ENCODE measurements around the gene MRPL2. TPM values are rescaled to one million over a fixed set of nuclear protein-coding genes. Genes with fewer than 3 reads are reported as not detected.

Gene MRPL2
- total RNA-seq, 1 experiment from 2014 or later, result 123 TPM

DNA sequence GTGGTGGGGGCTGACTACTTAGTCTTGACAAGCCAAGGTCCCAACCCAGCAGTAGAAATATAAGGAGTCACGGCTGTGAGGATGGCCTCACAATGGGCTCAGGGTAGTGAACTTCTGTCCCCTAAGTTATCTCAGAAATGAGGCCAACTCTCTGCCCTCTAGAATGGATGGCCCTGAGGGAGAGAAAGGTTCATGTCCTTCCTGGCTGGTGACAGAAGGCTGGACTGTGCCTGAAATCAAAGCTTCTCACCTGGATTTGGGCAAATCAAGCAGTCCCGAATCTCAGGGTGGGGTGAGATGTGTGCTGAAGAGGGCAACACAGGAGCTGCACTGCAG is 25.1 kb downstream of the MRPL2 start:
- Histone ChIP-seq H3K4me3 (replicated peaks in 1 of 2; ENCODE audit: low read depth in 1 of 2, low read length in 2 of 2) (no peak overlapping the region), H3K9me2 (ENCODE audit: insufficient read depth) (no peaks in the 10 kb centered on the region), H3K79me2 (ENCODE audit: insufficient read depth, low read length) (no peaks in the 10 kb centered on the region), H3K4me1 (ENCODE audit: control insufficient read depth in 1 of 2, insufficient read depth in 2 of 2, low read length in 2 of 2) (no peaks in the 10 kb centered on the region), H4K20me1 (ENCODE audit: insufficient read depth) (no peaks in the 10 kb centered on the region), H3K36me3 (ENCODE audit: control insufficient read depth in 1 of 2, insufficient read depth in 2 of 2, low read length in 2 of 2) (peaks cover 16 to 24% of the 10 kb centered on the region in 2 experiments), H2AFZ (ENCODE audit: low read depth, low read length, poor library complexity, severe bottlenecking) (no peak overlapping the region), H3K9ac (ENCODE audit: low read length) (no peak overlapping the region), H3K9me3 (ENCODE audit: control insufficient read depth in 1 of 2, insufficient read depth in 1 of 2, low read depth in 1 of 2, low read length in 2 of 2) (no peaks in the 10 kb centered on the region), H3K4me2 (ENCODE audit: low read length) (no peak overlapping the region), H3K27ac (ENCODE audit: low read depth, low read length) (no peak overlapping the region), H3K27me3 (ENCODE audit: insufficient read depth, low read length) (no peaks in the 10 kb centered on the region)
- TF ChIP-seq, protein P1, sequence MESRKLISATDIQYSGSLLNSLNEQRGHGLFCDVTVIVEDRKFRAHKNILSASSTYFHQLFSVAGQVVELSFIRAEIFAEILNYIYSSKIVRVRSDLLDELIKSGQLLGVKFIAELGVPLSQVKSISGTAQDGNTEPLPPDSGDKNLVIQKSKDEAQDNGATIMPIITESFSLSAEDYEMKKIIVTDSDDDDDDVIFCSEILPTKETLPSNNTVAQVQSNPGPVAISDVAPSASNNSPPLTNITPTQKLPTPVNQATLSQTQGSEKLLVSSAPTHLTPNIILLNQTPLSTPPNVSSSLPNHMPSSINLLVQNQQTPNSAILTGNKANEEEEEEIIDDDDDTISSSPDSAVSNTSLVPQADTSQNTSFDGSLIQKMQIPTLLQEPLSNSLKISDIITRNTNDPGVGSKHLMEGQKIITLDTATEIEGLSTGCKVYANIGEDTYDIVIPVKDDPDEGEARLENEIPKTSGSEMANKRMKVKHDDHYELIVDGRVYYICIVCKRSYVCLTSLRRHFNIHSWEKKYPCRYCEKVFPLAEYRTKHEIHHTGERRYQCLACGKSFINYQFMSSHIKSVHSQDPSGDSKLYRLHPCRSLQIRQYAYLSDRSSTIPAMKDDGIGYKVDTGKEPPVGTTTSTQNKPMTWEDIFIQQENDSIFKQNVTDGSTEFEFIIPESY (IDR thresholded peaks at IDR 0.05; ENCODE audit: extremely low read depth, insufficient replicate concordance, low read length), result no peak
- TF ChIP-seq SRF (IDR thresholded peaks at IDR 0.05; ENCODE audit: low read depth), result no peak
- no peak for TF ChIP-seq SP1 (IDR thresholded peaks at IDR 0.05; ENCODE audit: low read depth)
- TF ChIP-seq RAD21 (IDR thresholded peaks at IDR 0.05; ENCODE audit: low read depth), result no peak
- TF ChIP-seq, protein P2, sequence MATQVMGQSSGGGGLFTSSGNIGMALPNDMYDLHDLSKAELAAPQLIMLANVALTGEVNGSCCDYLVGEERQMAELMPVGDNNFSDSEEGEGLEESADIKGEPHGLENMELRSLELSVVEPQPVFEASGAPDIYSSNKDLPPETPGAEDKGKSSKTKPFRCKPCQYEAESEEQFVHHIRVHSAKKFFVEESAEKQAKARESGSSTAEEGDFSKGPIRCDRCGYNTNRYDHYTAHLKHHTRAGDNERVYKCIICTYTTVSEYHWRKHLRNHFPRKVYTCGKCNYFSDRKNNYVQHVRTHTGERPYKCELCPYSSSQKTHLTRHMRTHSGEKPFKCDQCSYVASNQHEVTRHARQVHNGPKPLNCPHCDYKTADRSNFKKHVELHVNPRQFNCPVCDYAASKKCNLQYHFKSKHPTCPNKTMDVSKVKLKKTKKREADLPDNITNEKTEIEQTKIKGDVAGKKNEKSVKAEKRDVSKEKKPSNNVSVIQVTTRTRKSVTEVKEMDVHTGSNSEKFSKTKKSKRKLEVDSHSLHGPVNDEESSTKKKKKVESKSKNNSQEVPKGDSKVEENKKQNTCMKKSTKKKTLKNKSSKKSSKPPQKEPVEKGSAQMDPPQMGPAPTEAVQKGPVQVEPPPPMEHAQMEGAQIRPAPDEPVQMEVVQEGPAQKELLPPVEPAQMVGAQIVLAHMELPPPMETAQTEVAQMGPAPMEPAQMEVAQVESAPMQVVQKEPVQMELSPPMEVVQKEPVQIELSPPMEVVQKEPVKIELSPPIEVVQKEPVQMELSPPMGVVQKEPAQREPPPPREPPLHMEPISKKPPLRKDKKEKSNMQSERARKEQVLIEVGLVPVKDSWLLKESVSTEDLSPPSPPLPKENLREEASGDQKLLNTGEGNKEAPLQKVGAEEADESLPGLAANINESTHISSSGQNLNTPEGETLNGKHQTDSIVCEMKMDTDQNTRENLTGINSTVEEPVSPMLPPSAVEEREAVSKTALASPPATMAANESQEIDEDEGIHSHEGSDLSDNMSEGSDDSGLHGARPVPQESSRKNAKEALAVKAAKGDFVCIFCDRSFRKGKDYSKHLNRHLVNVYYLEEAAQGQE (IDR thresholded peaks at IDR 0.05; ENCODE audit: low read depth), result no peak
- TF ChIP-seq EZH2 (IDR thresholded peaks at IDR 0.05), result no peak
- TF ChIP-seq TCF7L2 (IDR thresholded peaks at IDR 0.05; ENCODE audit: borderline replicate concordance, extremely low read depth, insufficient read depth, insufficient read length), result no peak
- TF ChIP-seq ELF1 (IDR thresholded peaks at IDR 0.05; ENCODE audit: borderline replicate concordance, low read depth), result no peak
- no peak for TF ChIP-seq MAX (IDR thresholded peaks at IDR 0.05)
- DNase-seq (ENCODE audit: low read depth, low spot score), result no peak
- intact Hi-C loops (cut with micrococcal nuclease), result no loop called here
- ATAC-seq, result peak; percentile 31; the same call in 1 of the 2 replicates
- ChIA-PET POLR2A (no interaction called here), RAD21 (ENCODE audit: low non-redundant PET in 1 of 2, low total read pairs in 2 of 2, uncharacterized antibody in 2 of 2, unreplicated experiment in 2 of 2) (no interaction called here), CTCF (interaction anchor here (1.7 kb wide), 1 partner anchor 110 kb away, joined by 7 read pairs; no protein-coding TSS in a partner anchor)
- no TSS peak for BruUV-seq (replicated peaks)

All from HCT116 (cell line).